Tibial nerve (tissue), 4 donors: ENCODE results near the gene RNF14.

Experiments
- EP300 ChIP-seq, 2 donors: sonication (generic); formaldehyde crosslinking; IDR thresholded peaks; one replicate each; pipeline ENCODE4 v1.6.1; 2017; ENCODE audit warnings: antibody characterized with exemption in 2 of 2, mild to moderate bottlenecking in 1 of 2
- POLR2A ChIP-seq, 2 donors: fragments of 450-650 bp; IDR thresholded peaks; one replicate each; pipeline ENCODE4 v1.6.1; 2017; ENCODE audit warnings: antibody characterized with exemption in 2 of 2, mild to moderate bottlenecking in 2 of 2, moderate library complexity in 2 of 2
- TF ChIP-seq, protein P1 (sequence below), 5 experiments: fragments of 200-600 bp in 3 of 5; fragments of 450-650 bp in 2 of 5; sonication (generic) in 3 of 5; IDR thresholded peaks; one replicate each; pipeline ENCODE4 v1.5.1; 2016 to 2019; ENCODE audit warnings: antibody characterized with exemption in 5 of 5, mild to moderate bottlenecking in 3 of 5, moderate library complexity in 2 of 5

- TF ChIP-seq POLR2A (IDR thresholded peaks at IDR 0.05) (no peak), EP300 (IDR thresholded peaks at IDR 0.05) (no peak)
- TF ChIP-seq, protein P1, sequence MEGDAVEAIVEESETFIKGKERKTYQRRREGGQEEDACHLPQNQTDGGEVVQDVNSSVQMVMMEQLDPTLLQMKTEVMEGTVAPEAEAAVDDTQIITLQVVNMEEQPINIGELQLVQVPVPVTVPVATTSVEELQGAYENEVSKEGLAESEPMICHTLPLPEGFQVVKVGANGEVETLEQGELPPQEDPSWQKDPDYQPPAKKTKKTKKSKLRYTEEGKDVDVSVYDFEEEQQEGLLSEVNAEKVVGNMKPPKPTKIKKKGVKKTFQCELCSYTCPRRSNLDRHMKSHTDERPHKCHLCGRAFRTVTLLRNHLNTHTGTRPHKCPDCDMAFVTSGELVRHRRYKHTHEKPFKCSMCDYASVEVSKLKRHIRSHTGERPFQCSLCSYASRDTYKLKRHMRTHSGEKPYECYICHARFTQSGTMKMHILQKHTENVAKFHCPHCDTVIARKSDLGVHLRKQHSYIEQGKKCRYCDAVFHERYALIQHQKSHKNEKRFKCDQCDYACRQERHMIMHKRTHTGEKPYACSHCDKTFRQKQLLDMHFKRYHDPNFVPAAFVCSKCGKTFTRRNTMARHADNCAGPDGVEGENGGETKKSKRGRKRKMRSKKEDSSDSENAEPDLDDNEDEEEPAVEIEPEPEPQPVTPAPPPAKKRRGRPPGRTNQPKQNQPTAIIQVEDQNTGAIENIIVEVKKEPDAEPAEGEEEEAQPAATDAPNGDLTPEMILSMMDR (IDR thresholded peaks at IDR 0.05): no peak
These were observed 42.8 kb downstream of the RNF14 start for GRCh38 chr5:142011572-142012185.
